GM18511 (cell line): Measurements from ENCODE around the gene COLGALT1.
"Not testable (repeated sequence)": the region's sequence is repeated elsewhere in the genome, so short reads cannot be mapped to it uniquely, and the experiment has no call there.

Experiments used
- ATAC-seq: cut with Tn5 transposase; IDR thresholded peaks from one replicate; pipeline ENCODE4 v1.9.1; 2021; ENCODE audit warnings: mild to moderate bottlenecking, moderate library complexity; ENCODE audit not compliant: unreplicated experiment

COLGALT1 gene

GRCh38 chr19:17532116-17532515 is 23.3 kb upstream of the COLGALT1 start:
- no peak for ATAC-seq

- ATAC-seq: no peak
Measured at GRCh38 chr19:17532557-17532956, 22.9 kb upstream of the COLGALT1 start.

GRCh38 chr19:17534767-17535166 is 20.7 kb upstream of the COLGALT1 start:
- no peak for ATAC-seq

GRCh38 chr19:17536955-17537354 is 18.5 kb upstream of the COLGALT1 start:
- ATAC-seq: no peak

- no peak for ATAC-seq
Measured at GRCh38 chr19:17538684-17539237, 16.7 kb upstream of the COLGALT1 start.

GRCh38 chr19:17539238-17540117 is 16.0 kb upstream of the COLGALT1 start:
- no peak for ATAC-seq

GRCh38 chr19:17540174-17540573 is 15.3 kb upstream of the COLGALT1 start:
- ATAC-seq: no peak

GRCh38 chr19:17541184-17541759 is 14.2 kb upstream of the COLGALT1 start:
- ATAC-seq: no peak

- no peak for ATAC-seq
Measured at GRCh38 chr19:17542042-17542441, 13.4 kb upstream of the COLGALT1 start.

- no peak for ATAC-seq
Measured at GRCh38 chr19:17542793-17543582, 12.5 kb upstream of the COLGALT1 start.

- no peak for ATAC-seq
Measured at GRCh38 chr19:17543986-17544385, 11.5 kb upstream of the COLGALT1 start.

GRCh38 chr19:17544418-17544817 is 11.0 kb upstream of the COLGALT1 start:
- ATAC-seq: no peak

- no peak for ATAC-seq
Measured at GRCh38 chr19:17548145-17548544, 7.3 kb upstream of the COLGALT1 start.

- no peak for ATAC-seq
Measured at GRCh38 chr19:17549085-17549740, 6.2 kb upstream of the COLGALT1 start.

- no peak for ATAC-seq
Measured at GRCh38 chr19:17550076-17550667, 5.3 kb upstream of the COLGALT1 start.

GRCh38 chr19:17552735-17553134 is 2.7 kb upstream of the COLGALT1 start:
- ATAC-seq: not testable (repeated sequence)

GRCh38 chr19:17553256-17553655 is 2.2 kb upstream of the COLGALT1 start:
- no peak for ATAC-seq

- no peak for ATAC-seq
Measured at GRCh38 chr19:17554968-17555479, 425 bp upstream of the COLGALT1 start.

- peak; percentile 36 for ATAC-seq
Measured at GRCh38 chr19:17555929-17556813, 722 bp downstream of the COLGALT1 start.
